GM19043 (cell line): ENCODE measurements around the gene MAP9.
A peak's percentile ranks its signal among the peaks of the same experiment; 100 is the strongest.
"Not testable (repeated sequence)": the region's sequence is repeated elsewhere in the genome, so short reads cannot be mapped to it uniquely, and the experiment has no call there.

Experiments used
- ATAC-seq: cut with Tn5 transposase; IDR thresholded peaks from one replicate; pipeline ENCODE4 v1.9.1; 2021; ENCODE audit warnings: low read depth; ENCODE audit not compliant: unreplicated experiment

Gene MAP9

GRCh38 chr4:155376387-155377268 is at the start of gene MAP9:
Gene MAP9 (minus strand): TSS chr4:155376965. CDS start chr4:155375850, 1,115 bp downstream.
- peak; percentile 98 for ATAC-seq

DNA sequence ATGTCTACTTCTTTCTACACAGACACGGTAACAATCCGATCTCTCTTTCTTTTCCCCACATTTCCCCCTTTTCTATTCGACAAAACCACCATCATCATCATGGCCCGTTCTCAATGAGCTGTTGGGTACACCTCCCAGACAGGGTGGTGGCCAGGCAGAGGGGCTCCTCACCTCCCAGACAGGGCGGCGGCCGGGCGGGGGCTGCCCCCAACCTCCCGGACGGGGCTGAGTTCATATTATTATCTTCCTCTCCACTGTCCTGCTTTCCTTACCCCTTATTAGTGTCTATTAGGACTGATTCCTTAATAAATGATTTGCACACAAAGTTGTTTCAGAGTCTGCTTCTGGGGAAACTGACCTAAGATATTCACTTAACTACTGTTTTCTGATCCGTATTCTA is 48.0 kb upstream of the MAP9 start:
- ATAC-seq: not testable (repeated sequence)

DNA sequence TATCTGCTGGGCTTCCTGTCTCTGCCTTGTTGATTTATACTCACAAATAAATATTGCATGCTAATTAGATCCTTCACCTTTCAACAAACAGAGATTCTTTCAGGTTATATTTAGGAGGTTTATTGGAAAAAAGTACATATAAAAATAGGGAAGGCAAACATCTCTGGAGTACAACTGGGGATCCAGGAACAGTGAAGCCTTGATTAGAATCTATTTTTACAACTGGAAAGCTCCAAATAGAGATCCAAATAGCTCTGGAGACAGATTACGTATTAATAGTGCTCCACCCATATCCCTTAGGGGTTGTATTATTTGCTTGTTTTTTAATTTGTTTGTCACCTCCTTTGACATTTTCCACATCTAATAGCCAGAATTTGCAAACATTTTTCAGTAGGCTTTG is 46.9 kb upstream of the MAP9 start:
- no peak for ATAC-seq

- no peak for ATAC-seq
These were observed 42.5 kb upstream of the MAP9 start for GRCh38 chr4:155419266-155419665.

- no peak for ATAC-seq
These were observed 38.9 kb upstream of the MAP9 start for GRCh38 chr4:155415662-155416061.

GRCh38 chr4:155413451-155413850 is 36.7 kb upstream of the MAP9 start:
- ATAC-seq: no peak

GRCh38 chr4:155411546-155411945 is 34.8 kb upstream of the MAP9 start:
- ATAC-seq: no peak

GRCh38 chr4:155408796-155409195 is 32.0 kb upstream of the MAP9 start:
- ATAC-seq: no peak

DNA sequence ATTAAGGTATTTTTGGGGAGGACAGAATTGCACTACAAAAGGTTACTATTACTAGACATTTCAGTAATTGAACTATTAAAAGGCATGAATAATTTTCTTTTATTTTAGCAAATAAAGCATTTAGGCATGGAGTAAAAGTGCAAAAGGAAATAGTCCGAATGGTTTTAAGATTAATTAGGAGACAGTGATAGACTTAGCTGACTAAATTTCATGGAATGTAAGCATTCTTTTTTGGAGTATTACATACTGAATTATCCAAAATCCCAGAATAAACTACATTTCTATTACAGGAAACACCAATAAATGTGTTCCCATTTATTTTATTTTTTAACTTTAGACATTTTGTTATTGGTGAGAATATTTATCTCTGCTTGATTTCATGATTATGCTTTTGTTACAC is 30.7 kb upstream of the MAP9 start:
- no peak for ATAC-seq

GRCh38 chr4:155405059-155405458 is 28.3 kb upstream of the MAP9 start:
- ATAC-seq: no peak

DNA sequence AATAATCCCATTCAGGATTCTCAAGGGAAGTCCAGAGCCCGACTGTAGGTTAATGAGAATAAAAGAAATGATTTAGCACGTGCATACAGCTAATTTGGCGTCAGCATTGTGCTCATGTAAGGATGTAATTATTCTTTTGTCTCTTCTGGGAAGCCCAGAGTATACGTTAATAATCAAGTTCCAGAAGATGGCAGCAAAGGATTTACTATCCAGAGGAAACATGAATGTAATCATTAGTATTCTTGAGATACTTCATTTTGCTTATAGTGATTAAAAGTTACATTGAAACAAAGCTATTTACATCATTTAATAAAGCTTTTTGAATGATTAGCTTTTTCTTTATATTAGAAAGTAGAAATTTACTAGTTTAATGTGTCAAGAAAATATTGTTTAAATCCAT is 27.1 kb upstream of the MAP9 start:
- no peak for ATAC-seq

- no peak for ATAC-seq
These were observed 26.2 kb upstream of the MAP9 start for GRCh38 chr4:155402941-155403340.

- ATAC-seq: no peak
These were observed 24.1 kb upstream of the MAP9 start for GRCh38 chr4:155400893-155401292.

- no peak for ATAC-seq
These were observed 23.4 kb upstream of the MAP9 start for GRCh38 chr4:155399974-155400697.

GRCh38 chr4:155392481-155393184 is 15.9 kb upstream of the MAP9 start:
- no peak for ATAC-seq

GRCh38 chr4:155391932-155392331 is 15.2 kb upstream of the MAP9 start:
- no peak for ATAC-seq

- ATAC-seq: no peak
These were observed 11.4 kb upstream of the MAP9 start for GRCh38 chr4:155388162-155388561.

DNA sequence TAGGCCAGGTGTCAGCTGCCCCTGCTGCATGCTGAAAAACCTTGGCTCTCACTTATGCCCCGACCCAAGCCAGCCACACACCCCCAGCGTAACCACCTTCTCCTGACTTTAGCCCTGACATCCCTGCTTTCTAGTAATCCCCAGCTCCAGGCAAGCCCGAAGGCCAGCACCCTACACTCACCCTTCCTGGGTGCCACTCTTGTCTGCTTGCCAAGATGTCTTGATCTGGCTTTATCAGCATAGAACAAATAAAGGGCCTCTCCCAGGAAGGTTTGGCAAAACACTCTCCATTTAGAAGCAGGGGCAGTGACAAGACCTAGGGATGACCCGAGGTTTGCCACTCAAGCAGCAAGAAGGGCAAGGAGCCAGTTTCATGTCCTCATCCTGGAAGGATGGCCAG is 6.8 kb upstream of the MAP9 start:
- ATAC-seq: no peak

DNA sequence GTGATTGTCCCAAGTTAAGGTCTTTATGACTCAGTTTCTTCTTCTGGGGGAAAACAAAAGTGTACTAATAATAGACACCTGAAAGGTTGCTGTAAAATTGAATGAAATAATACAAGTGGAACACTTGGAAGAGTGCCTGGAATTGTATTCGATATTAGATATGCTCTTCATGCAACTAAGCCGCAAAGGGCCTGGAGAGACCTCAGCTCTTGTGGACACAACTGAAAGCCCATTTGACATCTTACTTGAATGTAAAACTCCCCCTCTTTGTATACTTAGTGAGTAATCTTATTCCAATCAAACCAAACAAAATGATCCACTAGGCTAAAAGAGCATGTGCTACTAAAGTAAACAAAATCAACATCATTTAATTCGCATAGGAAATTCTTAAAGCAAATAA is 511 bp upstream of the MAP9 start:
- ATAC-seq: no peak

DNA sequence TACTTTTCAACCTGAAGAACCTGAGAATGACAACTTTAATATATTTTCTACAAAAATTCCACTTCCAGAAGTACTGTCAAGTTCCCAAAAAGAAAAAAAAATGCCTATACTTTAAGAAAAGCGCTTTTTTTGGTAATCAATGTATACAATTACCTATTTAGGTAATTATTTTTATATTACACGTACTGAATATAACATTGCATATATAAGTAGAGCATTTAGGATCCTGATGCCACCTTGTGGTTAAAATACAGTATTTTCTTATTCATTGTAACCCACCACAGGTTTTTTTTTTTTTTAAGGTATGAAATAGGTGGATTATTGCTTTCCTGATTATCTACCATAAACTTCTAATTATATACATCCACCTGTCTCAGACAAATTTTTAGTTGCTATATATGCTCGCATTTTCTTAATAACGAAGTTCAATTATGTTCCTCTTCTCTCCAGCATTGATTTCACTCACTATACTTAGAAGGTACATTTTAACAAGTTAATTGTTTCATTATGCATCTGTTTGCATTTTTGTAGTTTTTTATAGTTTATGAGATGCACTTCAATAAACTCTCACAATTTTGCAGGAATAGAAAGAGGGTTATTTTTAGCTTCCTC is 5.2 kb downstream of the MAP9 start:
- ATAC-seq: peak; percentile 35

DNA sequence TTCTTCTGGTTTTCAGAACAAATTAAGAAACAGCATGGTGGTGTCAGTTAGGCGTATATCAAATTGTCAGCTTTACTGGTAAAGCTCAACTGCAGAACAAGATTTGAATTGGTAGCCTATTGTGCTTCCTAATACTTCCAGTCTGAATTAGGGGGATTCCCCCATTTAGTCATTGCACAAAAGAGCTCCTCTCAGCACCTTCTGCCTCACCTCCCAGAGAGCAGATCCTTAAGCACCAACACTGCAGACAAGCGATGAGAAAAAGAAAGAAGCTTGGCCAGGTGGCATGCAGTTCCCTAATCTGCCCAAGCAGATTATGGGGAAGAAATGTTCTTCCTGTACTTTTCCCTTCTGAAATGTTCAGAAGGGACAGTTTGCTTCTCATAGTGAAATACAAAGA is 9.2 kb downstream of the MAP9 start:
- peak; percentile 46 for ATAC-seq
